Endodermal cell (in vitro differentiated cells): Measurements from ENCODE around the gene ATXN2. TPM values are rescaled to one million over a fixed set of nuclear protein-coding genes. Genes with fewer than 3 reads are reported as not detected.

ENCODE experiments used
- DNase-seq: peaks from one replicate; pipeline ENCODE4 v3.0.0-alpha.2; 2017
- H3K27ac ChIP-seq: 2 replicates; pipeline ENCODE4 v1.5.1; 2013; ENCODE audit warnings: mild to moderate bottlenecking, low read depth, low read length, moderate library complexity
- H3K27me3 ChIP-seq: 2 replicates; pipeline ENCODE4 v1.6.1; 2013; ENCODE audit warnings: mild to moderate bottlenecking, low read length, moderate library complexity; ENCODE audit not compliant: insufficient read depth, control insufficient read depth, poor library complexity, severe bottlenecking
- H3K36me3 ChIP-seq: 2 replicates; pipeline ENCODE4 v1.7.0; 2013; ENCODE audit warnings: mild to moderate bottlenecking, low read length, moderate library complexity; ENCODE audit not compliant: control insufficient read depth, insufficient read depth
- H3K4me1 ChIP-seq: one replicate; pipeline ENCODE4 v1.7.0; 2013; ENCODE audit warnings: low read length; ENCODE audit not compliant: control insufficient read depth, insufficient read depth
- H3K4me3 ChIP-seq: 2 replicates; pipeline ENCODE4 v1.5.1; 2013; ENCODE audit warnings: mild to moderate bottlenecking, low read length, moderate library complexity
- H3K9ac ChIP-seq: 2 replicates; pipeline ENCODE4 v1.6.1; 2013; ENCODE audit warnings: mild to moderate bottlenecking, low read length, moderate library complexity; ENCODE audit not compliant: poor library complexity, severe bottlenecking; ENCODE audit errors: extremely low read depth
- H3K9me3 ChIP-seq: 2 replicates; pipeline ENCODE4 v1.6.1; 2013; ENCODE audit warnings: mild to moderate bottlenecking, low read length, moderate library complexity; ENCODE audit not compliant: control insufficient read depth
- H3K27ac Mint-ChIP-seq: 2 replicates; pipeline ENCODE4 v1.8.0; 2020; ENCODE audit warnings: mixed read lengths
- H3K27me3 Mint-ChIP-seq: 2 replicates; pipeline ENCODE4 v1.8.0; 2021; ENCODE audit warnings: mild to moderate bottlenecking, mixed read lengths; ENCODE audit not compliant: insufficient read depth
- H3K36me3 Mint-ChIP-seq: 2 replicates; pipeline ENCODE4 v1.8.0; 2020; ENCODE audit warnings: low read depth, mixed read lengths
- H3K4me1 Mint-ChIP-seq: 2 replicates; pipeline ENCODE4 v1.8.0; 2020; ENCODE audit warnings: mixed read lengths
- H3K4me3 Mint-ChIP-seq: 2 replicates; pipeline ENCODE4 v1.8.0; 2020; ENCODE audit warnings: mild to moderate bottlenecking, moderate library complexity, mixed read lengths
- H3K9me3 Mint-ChIP-seq: 2 replicates; pipeline ENCODE4 v1.8.0; 2020; ENCODE audit warnings: mild to moderate bottlenecking, mixed read lengths
- WGBS, 2 experiments: methylation state at CpG; one replicate each; pipeline versions ENCODE4 v1.1.5 to v1.1.7; 2013; ENCODE audit warnings: missing lambda C conversion rate in 2 of 2, mixed read lengths in 1 of 2; ENCODE audit not compliant: insufficient coverage in 1 of 2, insufficient read length in 1 of 2; 5-methylcytosine and 5-hydroxymethylcytosine counted together
- total RNA-seq, 2 donors: library from RNA; stranded (reverse); fragmentation: NEBNext Ultra II Directional in 1 of 2; extraction: Animal tissue kit (Norgen Biotek cat#: 25700) in 1 of 2; gene quantifications; 2 replicates in 1 of 2; 3 replicates in 1 of 2; pipeline ENCODE4 v1.2.1, GENCODE V29; 2021
- TF ChIP-seq, protein P1 (sequence below): fragments of 200-600 bp; sonication (generic); conservative IDR thresholded peaks from 2 replicates; pipeline ENCODE4 v1.5.0; 2021; ENCODE audit warnings: antibody characterized with exemption, mild to moderate bottlenecking

ATXN2 gene
- total RNA-seq, 2 donors from 2014 or later = 85.7 to 87.3 TPM

DNA sequence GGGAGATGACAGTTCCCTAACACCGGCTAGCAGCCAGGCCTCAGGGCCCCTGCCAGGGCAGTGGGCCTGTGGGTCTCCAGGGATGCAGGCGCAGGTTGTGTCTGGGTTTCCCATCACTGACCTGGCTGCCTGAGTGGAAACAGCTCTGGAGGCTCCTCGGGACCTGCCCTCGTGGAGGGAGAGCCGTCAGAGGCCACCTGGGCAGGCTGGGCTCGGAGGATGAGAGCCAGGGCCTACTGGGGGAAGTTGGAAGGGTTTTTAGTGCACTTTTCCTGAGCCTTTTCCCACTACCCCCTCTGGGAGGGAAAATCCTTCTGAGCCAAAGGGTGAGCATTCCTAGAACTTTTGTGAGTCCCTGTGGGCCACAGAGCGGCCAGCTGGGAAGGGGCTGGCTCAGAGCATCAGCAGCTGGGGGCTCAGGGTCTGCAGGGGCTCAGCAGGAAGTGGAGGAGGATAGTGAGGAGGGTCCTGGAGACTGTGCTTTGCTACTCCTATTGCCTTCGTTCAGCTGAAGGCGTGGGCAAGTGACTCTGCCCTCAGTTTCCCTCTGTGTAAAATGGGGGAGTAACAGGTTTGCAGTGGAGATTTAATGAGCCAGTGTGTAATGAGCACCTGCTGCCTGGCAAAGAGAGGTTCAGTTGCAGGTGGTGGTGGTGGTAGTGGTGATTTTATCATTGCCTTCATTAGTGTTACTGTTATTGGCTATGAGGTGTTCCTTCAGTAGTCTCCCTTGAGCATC is 191.6 kb downstream of the ATXN2 start:
- DNase-seq = peak; percentile 75
- no peak overlapping the region for H3K9ac ChIP-seq
- H3K4me3 ChIP-seq = peak overlapping the region; percentile 78
- H3K27ac ChIP-seq = no peak overlapping the region
- no peaks in the 10 kb centered on the region for H3K9me3 ChIP-seq
- H3K36me3 ChIP-seq = no peaks in the 10 kb centered on the region
- H3K27me3 ChIP-seq = peaks cover 6% of the 10 kb centered on the region
- H3K36me3 Mint-ChIP-seq = no peaks in the 10 kb centered on the region
- peak overlapping the region; percentile 65 for H3K4me3 Mint-ChIP-seq
- peaks cover 26% of the 10 kb centered on the region for H3K27me3 Mint-ChIP-seq
- TF ChIP-seq, protein P1, sequence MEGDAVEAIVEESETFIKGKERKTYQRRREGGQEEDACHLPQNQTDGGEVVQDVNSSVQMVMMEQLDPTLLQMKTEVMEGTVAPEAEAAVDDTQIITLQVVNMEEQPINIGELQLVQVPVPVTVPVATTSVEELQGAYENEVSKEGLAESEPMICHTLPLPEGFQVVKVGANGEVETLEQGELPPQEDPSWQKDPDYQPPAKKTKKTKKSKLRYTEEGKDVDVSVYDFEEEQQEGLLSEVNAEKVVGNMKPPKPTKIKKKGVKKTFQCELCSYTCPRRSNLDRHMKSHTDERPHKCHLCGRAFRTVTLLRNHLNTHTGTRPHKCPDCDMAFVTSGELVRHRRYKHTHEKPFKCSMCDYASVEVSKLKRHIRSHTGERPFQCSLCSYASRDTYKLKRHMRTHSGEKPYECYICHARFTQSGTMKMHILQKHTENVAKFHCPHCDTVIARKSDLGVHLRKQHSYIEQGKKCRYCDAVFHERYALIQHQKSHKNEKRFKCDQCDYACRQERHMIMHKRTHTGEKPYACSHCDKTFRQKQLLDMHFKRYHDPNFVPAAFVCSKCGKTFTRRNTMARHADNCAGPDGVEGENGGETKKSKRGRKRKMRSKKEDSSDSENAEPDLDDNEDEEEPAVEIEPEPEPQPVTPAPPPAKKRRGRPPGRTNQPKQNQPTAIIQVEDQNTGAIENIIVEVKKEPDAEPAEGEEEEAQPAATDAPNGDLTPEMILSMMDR = no peak
- no peaks in the 10 kb centered on the region for H3K9me3 Mint-ChIP-seq
- 67 to 77% methylated on average over 2 to 9 of the region's 9 CpGs for WGBS, 2 experiments
- H3K4me1 Mint-ChIP-seq = peaks cover 37% of the 10 kb centered on the region
- H3K4me1 ChIP-seq = peaks cover 21% of the 10 kb centered on the region
- H3K27ac Mint-ChIP-seq = no peak overlapping the region

DNA sequence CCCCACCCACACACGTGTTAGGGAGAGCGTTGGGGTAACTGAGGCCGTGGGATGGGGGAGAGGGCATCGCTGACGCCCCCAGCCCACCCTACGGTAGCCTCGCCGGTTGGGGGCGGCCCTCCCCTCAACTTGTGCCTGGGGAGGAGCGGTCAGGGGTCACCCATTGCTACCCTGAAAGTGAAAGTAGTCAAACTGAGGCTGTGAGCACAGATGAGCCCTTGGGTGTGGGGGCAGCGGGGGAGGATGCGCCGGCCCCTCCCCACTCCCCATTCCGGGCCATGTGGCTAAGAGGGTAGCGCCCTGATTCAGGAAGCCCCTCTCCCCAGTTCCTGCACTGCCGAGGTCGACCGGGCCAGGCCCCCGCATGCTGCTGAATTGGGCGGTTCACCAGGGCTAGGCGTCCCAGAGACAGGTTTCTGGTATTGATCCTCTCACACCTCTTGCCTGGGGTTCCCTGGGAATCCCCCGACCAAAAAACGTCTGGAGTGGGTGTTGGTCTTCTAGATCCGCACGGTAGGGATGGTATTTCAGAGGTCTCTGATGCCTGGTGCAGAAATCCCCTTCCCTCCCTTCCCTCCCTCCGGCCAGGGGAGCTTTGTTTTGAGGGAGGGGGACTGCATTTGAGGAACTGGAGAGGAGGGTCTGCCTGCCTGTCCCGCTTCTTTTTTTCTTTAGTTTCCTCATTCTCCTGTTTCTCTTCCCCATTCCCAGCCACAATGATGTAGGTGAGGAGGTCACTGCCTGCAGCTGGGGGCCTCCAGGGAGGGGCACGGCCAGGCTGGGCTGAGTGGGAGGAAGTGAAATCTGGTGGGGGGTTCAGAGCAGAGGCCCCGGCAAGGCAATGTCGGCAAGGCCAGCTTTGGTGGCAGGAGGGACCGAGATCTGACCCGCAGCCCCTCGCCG is 192.4 kb downstream of the ATXN2 start:
- H3K4me1 ChIP-seq = peaks cover 18% of the 10 kb centered on the region

DNA sequence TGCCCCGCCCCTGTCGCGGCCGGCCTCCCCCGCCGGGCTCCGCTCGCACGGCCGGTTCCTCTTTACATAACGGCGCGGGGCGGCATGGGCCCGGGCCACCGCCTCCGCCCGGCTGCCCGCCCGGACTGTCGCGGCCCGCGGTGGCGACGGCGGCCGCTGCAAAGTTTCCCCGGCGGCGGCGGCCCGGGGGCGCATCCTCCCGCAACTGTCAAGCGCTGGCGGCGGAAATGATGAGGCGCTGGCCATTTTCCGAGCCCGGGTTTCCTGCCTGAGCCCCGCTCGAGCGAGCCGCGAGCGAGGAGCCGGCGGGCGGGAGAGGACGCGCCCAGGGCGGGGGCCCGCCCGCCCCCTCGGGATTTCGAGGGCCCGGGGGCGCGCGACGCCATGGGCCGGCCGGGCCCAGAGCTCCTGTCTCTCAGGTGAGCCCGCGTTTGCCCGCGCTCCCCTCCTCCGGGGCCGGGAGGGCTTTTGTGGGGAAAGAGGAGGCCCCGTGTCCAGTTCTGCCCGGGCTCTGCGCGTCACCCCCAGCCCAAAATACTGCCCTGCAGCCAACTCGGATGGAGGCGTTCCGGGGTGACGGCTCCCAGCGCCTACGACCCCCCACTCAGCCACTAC is 193.1 kb downstream of the ATXN2 start, which contains the start of gene SH2B3:
Gene SH2B3 (plus strand): TSS at position 65 of the 615 bp plus-strand sequence. CDS start 12,223 bp downstream, outside the sequence.
- DNase-seq = no peak
- peaks cover 26% of the 10 kb centered on the region for H3K27me3 Mint-ChIP-seq
- H3K4me3 Mint-ChIP-seq = peak within 1 kb of the TSS; percentile 65

More for the DNA sequence above, 192.4 kb downstream of the ATXN2 start:
- no peak overlapping the region for H3K27ac Mint-ChIP-seq
- Histone ChIP-seq H3K9ac (peak overlapping the region; percentile 53), H3K27ac (no peak overlapping the region), H3K9me3 (no peaks in the 10 kb centered on the region), H3K27me3 (peaks cover 6% of the 10 kb centered on the region), H3K4me3 (peak overlapping the region; percentile 78), H3K36me3 (no peaks in the 10 kb centered on the region)
- no peaks in the 10 kb centered on the region for H3K9me3 Mint-ChIP-seq
- peaks cover 26% of the 10 kb centered on the region for H3K27me3 Mint-ChIP-seq
- DNase-seq = peak; percentile 78
- peaks cover 31% of the 10 kb centered on the region for H3K4me1 Mint-ChIP-seq
- 6 to 17% methylated on average over 14 to 31 of the region's 34 CpGs for WGBS, 2 experiments
- TF ChIP-seq, protein P1 = no peak
- peak overlapping the region; percentile 65 for H3K4me3 Mint-ChIP-seq
- H3K36me3 Mint-ChIP-seq = no peaks in the 10 kb centered on the region

More for the DNA sequence above, 193.1 kb downstream of the ATXN2 start, which contains the start of gene SH2B3:
- H3K9me3 Mint-ChIP-seq = no peaks in the 10 kb centered on the region
- Histone ChIP-seq H3K4me3 (peak within 1 kb of the TSS; percentile 78), H3K27me3 (peaks cover 6% of the 10 kb centered on the region), H3K4me1 (peaks cover 13% of the 10 kb centered on the region), H3K9ac (peak within 1 kb of the TSS; percentile 66), H3K27ac (no peak within 1 kb of the TSS), H3K36me3 (no peaks in the 10 kb centered on the region), H3K9me3 (no peaks in the 10 kb centered on the region)
- TF ChIP-seq, protein P1 = no peak
- peaks cover 28% of the 10 kb centered on the region for H3K4me1 Mint-ChIP-seq
- H3K36me3 Mint-ChIP-seq = no peaks in the 10 kb centered on the region
- peak within 1 kb of the TSS; percentile 91 for H3K27ac Mint-ChIP-seq
- 0% methylated on average over 4 to 75 of the region's 80 CpGs for WGBS, 2 experiments
